GM19025 (cell line): ENCODE measurements around the gene SRPK1.
"Not testable (repeated sequence)": the region's sequence is repeated elsewhere in the genome, so short reads cannot be mapped to it uniquely, and the experiment has no call there.

ENCODE experiments used
- ATAC-seq: cut with Tn5 transposase; IDR thresholded peaks from one replicate; pipeline ENCODE4 v1.9.1; 2021; ENCODE audit warnings: mild to moderate bottlenecking, low read depth, moderate library complexity; ENCODE audit not compliant: unreplicated experiment

Gene SRPK1

GRCh38 chr6:35920793-35921732 is at the start of gene SRPK1:
Gene SRPK1, minus strand, starts transcription at chr6:35921098. Its CDS starts 42 bp downstream, at chr6:35921056.
- ATAC-seq = peak; percentile 72

DNA sequence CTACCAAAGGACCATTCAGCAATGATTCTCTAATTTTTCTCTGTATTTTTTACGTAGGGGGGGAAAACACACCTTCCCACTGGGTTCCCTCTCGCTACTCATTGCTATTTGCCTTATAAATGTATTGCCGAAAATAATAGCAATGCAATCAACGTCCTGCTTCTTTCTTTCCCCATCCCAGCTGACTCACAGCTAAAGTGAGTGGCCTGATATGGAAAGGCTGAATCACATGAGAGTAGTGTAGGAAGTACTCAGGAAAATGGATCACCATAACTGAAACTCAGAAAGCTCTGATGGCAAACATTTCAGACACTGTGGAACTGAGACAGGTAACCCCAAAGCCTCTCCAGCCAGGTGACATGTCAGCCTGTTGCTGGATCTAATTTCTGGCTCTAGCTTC is 49.3 kb upstream of the SRPK1 start:
- ATAC-seq = no peak

GRCh38 chr6:35969646-35970045 is 48.7 kb upstream of the SRPK1 start:
- no peak for ATAC-seq

DNA sequence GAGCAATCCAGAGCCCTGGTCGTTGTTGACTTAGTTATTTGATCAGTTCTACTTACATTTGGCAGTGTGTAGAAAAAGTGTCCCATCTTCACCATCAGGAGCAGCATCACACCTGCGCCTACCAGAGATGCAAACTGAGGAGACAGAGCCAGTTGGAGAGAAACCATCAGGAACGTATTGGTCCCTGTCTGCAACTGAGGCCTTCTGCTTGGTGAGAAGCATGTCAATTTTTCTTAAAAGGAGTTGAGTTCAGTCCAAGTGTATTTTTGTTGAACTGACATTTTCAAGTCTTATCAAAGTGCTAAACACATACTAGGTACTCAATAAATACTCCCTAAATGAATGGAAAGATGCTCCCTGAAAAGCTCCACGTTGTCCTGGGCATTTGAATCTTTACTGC is 47.9 kb upstream of the SRPK1 start:
- ATAC-seq = no peak

- ATAC-seq = no peak
Observed at GRCh38 chr6:35967076-35967774, 46.3 kb upstream of the SRPK1 start.

- ATAC-seq = no peak
Observed at GRCh38 chr6:35962779-35963560, 42.1 kb upstream of the SRPK1 start.

DNA sequence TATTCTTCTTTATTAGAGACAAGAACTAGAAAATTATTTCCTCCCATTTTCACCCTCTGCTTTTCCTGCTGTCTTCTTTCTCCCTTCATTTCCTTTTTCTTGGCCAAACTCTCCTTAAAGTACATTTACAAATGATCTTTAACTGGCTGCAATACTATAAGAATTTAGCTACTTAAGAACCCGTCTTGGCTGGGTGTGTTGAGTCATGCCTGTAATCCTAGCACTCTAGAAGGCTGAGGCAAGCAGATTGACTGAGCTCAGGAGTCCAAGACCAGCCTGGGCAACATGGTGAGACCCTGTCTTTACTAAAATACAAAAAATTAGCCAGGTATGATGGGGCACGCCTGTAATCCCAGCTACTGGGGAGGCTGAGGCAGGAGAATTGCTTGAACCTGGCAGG is 39.3 kb upstream of the SRPK1 start:
- no peak for ATAC-seq

- no peak for ATAC-seq
Observed at GRCh38 chr6:35955970-35956369, 35.1 kb upstream of the SRPK1 start.

- no peak for ATAC-seq
Observed at GRCh38 chr6:35955521-35955920, 34.6 kb upstream of the SRPK1 start.

GRCh38 chr6:35955071-35955470 is 34.2 kb upstream of the SRPK1 start:
- no peak for ATAC-seq

DNA sequence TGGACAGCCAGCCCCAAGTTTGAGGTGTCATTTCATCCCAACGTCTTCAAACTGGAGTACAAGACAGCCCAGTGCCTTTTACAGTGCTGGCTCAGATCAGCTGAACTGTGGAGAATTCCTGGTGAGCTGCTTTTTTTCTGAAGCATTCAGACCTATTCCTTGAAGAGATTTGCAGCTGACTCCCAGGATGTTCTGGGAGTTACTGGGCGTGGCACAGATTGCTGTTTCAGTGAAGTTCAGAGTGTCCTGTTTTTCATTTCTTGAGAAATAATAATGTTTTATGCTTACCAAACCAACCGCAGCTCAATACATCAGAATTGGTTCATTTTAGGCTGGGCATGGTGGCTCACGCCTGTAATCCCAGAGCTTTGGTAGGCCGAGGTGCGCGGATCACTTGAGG is 33.4 kb upstream of the SRPK1 start:
- no peak for ATAC-seq

- no peak for ATAC-seq
Observed at GRCh38 chr6:35948725-35949124, 27.8 kb upstream of the SRPK1 start.

DNA sequence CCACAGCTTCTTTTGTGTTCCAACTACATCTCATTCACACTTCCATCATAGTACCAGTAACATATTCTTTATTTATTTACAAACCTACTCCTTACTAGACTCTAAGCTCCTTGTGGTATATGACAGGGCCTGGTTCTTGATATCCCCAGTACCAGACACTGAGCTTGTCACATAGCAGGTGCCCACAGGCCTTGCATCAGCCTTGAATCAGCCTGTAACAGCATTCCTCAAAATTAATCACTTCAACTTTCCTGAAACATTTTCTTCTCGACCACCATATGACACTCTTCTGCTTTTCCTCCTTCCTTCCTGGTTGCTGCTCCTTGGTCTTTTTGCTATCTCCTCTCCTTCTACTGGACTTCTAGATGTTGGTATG is 24.7 kb upstream of the SRPK1 start:
- ATAC-seq = no peak

DNA sequence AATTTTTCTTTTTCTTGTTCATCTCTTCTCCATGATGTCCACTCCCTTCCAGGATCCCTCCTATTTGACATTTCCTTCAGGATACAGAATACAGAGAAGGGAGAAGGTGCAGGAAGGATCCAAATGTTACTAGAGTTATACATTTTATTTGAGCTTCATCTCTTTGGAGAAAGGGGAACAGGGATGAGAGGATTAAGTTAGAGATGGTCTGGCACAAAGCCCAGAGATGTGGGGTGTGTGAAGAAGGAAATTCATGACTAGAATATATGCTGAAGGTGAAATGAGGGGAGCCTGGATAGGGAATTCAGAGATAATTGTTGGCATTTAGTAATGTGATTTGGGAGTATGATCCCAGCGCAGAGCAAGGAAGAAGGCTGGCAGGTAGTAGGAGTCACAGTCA is 22.5 kb upstream of the SRPK1 start:
- no peak for ATAC-seq

GRCh38 chr6:35942355-35942754 is 21.5 kb upstream of the SRPK1 start:
- no peak for ATAC-seq

- ATAC-seq = not testable (repeated sequence)
Observed at GRCh38 chr6:35941170-35941569, 20.3 kb upstream of the SRPK1 start.

DNA sequence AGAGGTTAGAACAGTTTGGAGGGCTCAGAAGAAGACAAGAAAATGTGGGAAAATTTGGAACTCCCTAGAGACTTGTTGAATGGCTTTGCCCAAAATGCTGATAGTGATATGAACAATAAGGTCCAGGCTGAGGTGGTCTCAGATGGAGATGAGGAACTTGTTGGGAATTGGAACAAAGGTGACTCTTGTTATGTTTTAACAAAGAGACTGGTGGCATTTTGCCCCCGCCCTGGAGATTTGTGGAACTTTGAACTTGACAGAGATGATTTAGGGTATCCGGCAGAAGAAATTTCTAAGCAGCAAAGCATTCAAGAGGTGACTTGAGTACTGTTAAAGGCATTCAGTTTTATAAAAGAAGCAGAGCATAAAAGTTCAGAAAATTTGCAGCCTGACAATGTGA is 19.1 kb upstream of the SRPK1 start:
- not testable (repeated sequence) for ATAC-seq

DNA sequence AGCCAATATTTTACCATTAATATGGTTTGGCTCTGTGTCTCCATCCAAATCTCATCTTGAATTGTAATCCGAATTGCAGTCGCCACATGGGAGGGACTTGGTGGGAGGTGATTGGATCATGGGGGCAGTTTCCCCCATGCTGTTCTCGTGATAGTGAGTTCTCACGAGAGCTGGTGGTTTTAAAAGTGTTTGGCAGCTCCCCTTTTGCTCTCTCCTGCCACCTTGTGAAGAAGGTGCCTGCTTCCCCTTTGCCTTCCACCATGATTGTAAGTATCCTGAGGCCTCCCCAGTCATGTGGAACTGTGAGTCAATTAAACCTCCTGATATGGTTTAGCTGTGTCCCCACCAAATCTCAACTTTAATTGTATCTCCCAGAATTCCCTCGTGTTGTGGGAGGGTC is 18.4 kb upstream of the SRPK1 start:
- ATAC-seq = not testable (repeated sequence)

- ATAC-seq = no peak
Observed at GRCh38 chr6:35936681-35937359, 15.9 kb upstream of the SRPK1 start.

GRCh38 chr6:35935469-35935868 is 14.6 kb upstream of the SRPK1 start:
- ATAC-seq = no peak
